K562 (cell line): Measurements from ENCODE around the gene USP13. TPM values are rescaled to one million over a fixed set of nuclear protein-coding genes. Genes with fewer than 3 reads are reported as not detected.

Experiments used
- ATAC-seq: fragments of 200-7000 bp; cut with Tn5 transposase; 3 replicates; pipeline ENCODE4 v1.9.1; 2020; ENCODE audit warnings: moderate library complexity
- BruUV-seq: library from RNA; stranded (reverse); fragments of 400-500 nt; replicated peaks from 2 replicates; lab custom pipeline; 2021; lab: Mats Ljungman, UMichigan
- CTCF ChIA-PET: fragments of 300-600 bp; formaldehyde crosslinking; extraction: SDS; loops from one replicate; lab custom pipeline; 2021; ENCODE audit warnings: low intra/inter-chr PET ratio; lab: Yijun Ruan, JAX
- POLR2A ChIA-PET: fragments of 300-600, 350-650 bp; sonication (Branson Sonifier 250); formaldehyde crosslinking; extraction: SDS; loops from one replicate; lab custom pipeline; 2021; ENCODE audit warnings: antibody characterized with exemption, inconsistent platforms; lab: Yijun Ruan, JAX
- DNase-seq, 4 experiments: peaks; one replicate each; pipeline versions ENCODE4 v3.0.0 to v3.0.0-alpha.2; 2011 to 2018; ENCODE audit warnings: low spot score in 3 of 4, mixed read lengths in 3 of 4; ENCODE audit errors: extremely low read depth in 1 of 4
- FAIRE-seq: peaks from 2 replicates; lab custom pipeline; 2011; peaks lifted over from hg19 to GRCh38; lab: Jason Lieb, UNC
- H2AFZ ChIP-seq: 2 replicates; pipeline ENCODE4 v1.6.0; 2011; ENCODE audit warnings: low read depth, low read length, control low read depth, inconsistent platforms
- H3K27ac ChIP-seq: fragments of 200-600 bp; 3 replicates; pipeline ENCODE4 v1.8.0; 2011; ENCODE audit warnings: low read depth, mild to moderate bottlenecking, control low read depth, inconsistent platforms, low read length, moderate library complexity, mixed read lengths; ENCODE audit errors: extremely low read depth
- H3K27me3 ChIP-seq, 2 experiments: fragments of 300-600 bp in 1 of 2; 2 replicates in 1 of 2; 3 replicates in 1 of 2; pipeline versions ENCODE4 v1.6.0 to v1.8.0; 2011; ENCODE audit warnings: inconsistent platforms in 2 of 2, low read length in 2 of 2, mild to moderate bottlenecking in 1 of 2, mixed read lengths in 1 of 2, moderate library complexity in 1 of 2; ENCODE audit not compliant: control insufficient read depth in 2 of 2, insufficient read depth in 2 of 2
- H3K36me3 ChIP-seq: fragments of 300-600 bp; 3 replicates; pipeline ENCODE4 v1.8.0; 2011; ENCODE audit warnings: mild to moderate bottlenecking, low read length, inconsistent platforms; ENCODE audit not compliant: control insufficient read depth, insufficient read depth
- H3K4me1 ChIP-seq, 2 experiments: fragments of 200-600 bp in 1 of 2; replicated peaks in 1 of 2; 2 replicates in 1 of 2; 3 replicates in 1 of 2; pipeline versions ENCODE4 v1.5.1 to v1.8.0; 2011; ENCODE audit warnings: inconsistent platforms in 2 of 2, low read length in 2 of 2, mild to moderate bottlenecking in 1 of 2, mixed read lengths in 1 of 2, moderate library complexity in 1 of 2; ENCODE audit not compliant: control insufficient read depth in 2 of 2, insufficient read depth in 2 of 2
- H3K4me2 ChIP-seq: 2 replicates; pipeline ENCODE4 v1.6.1; 2011; ENCODE audit warnings: low read length, control low read depth, inconsistent platforms, mixed read lengths; ENCODE audit not compliant: insufficient read depth
- H3K4me3 ChIP-seq: fragments of 200-600 bp; sonication (generic), shearing (Covaris generic); 2 replicates; pipeline ENCODE4 v1.5.1; 2016; ENCODE audit warnings: control low read depth, inconsistent platforms
- H3K79me2 ChIP-seq: fragments of 200-600 bp; 3 replicates; pipeline ENCODE4 v1.8.0; 2011; ENCODE audit warnings: low read length, inconsistent platforms; ENCODE audit not compliant: control insufficient read depth, insufficient read depth
- H3K9ac ChIP-seq, 2 experiments: 2 replicates each; pipeline versions ENCODE4 v1.6.0 to v1.6.1; 2011; ENCODE audit warnings: low read depth in 2 of 2, low read length in 2 of 2, control low read depth in 1 of 2, inconsistent platforms in 1 of 2, mild to moderate bottlenecking in 1 of 2, mixed read lengths in 1 of 2; ENCODE audit not compliant: insufficient read depth in 1 of 2
- H3K9me1 ChIP-seq: one replicate; pipeline ENCODE4 v1.6.0; 2011; ENCODE audit warnings: inconsistent platforms, mild to moderate bottlenecking, low read length, moderate library complexity; ENCODE audit not compliant: control insufficient read depth, insufficient read depth
- H3K9me3 ChIP-seq: replicated peaks from 2 replicates; pipeline ENCODE4 v1.5.1; 2011; ENCODE audit warnings: low read depth, low read length, inconsistent platforms; ENCODE audit not compliant: control insufficient read depth, insufficient read depth
- H4K20me1 ChIP-seq: replicated peaks from 2 replicates; pipeline ENCODE4 v1.6.1; 2011; ENCODE audit warnings: low read length, inconsistent platforms, mixed read lengths; ENCODE audit not compliant: control insufficient read depth, insufficient read depth
- DDX20 ChIP-seq: fragments of 450-650 bp; IDR thresholded peaks from 2 replicates; pipeline ENCODE4 v1.6.1; 2016; ENCODE audit warnings: missing genetic modification characterization, low read depth, mild to moderate bottlenecking, missing compliant biosample characterization, moderate library complexity
- ETS2 ChIP-seq: IDR thresholded peaks from 2 replicates; pipeline ENCODE4 v1.6.1; 2016; ENCODE audit warnings: borderline replicate concordance, missing genetic modification characterization, mild to moderate bottlenecking, moderate library complexity, missing compliant biosample characterization; ENCODE audit not compliant: poor library complexity, severe bottlenecking
- GATAD2A ChIP-seq: fragments of 450-650 bp; IDR thresholded peaks from 2 replicates; pipeline ENCODE4 v1.6.1; 2017
- HNRNPH1 ChIP-seq: fragments of 200-400 bp; formaldehyde crosslinking; optimal IDR thresholded peaks from 2 replicates; pipeline ENCODE3; 2017; ENCODE audit warnings: low read depth, mild to moderate bottlenecking, low read length, moderate library complexity
- NFYB ChIP-seq: IDR thresholded peaks from 2 replicates; pipeline ENCODE4 v1.6.1; 2011; ENCODE audit warnings: mild to moderate bottlenecking, moderate library complexity; ENCODE audit not compliant: insufficient read length; ENCODE audit errors: extremely low read depth
- SIN3B ChIP-seq: fragments of 450-650 bp; IDR thresholded peaks from 2 replicates; pipeline ENCODE4 v1.6.1; 2017; ENCODE audit warnings: low read depth, mild to moderate bottlenecking, moderate library complexity
- XRCC3 ChIP-seq: fragments of 450-650 bp; IDR thresholded peaks from 2 replicates; pipeline ENCODE4 v1.6.1; 2017; ENCODE audit warnings: mild to moderate bottlenecking, moderate library complexity
- ZFX ChIP-seq: sonication (generic); formaldehyde crosslinking; IDR thresholded peaks from 2 replicates; pipeline ENCODE4 v1.8.0; 2022; ENCODE audit warnings: mild to moderate bottlenecking, missing genetic modification reagents, moderate library complexity
- ZNF707 ChIP-seq: fragments of 250-450 bp; sonication (Bioruptor Pico); conservative IDR thresholded peaks from 2 replicates; pipeline ENCODE4 v1.8.0; 2022; ENCODE audit warnings: inconsistent platforms, mild to moderate bottlenecking, moderate library complexity
- WGBS: fragments of 100-300 bp; shearing (Covaris generic); methylation state at CpG from one replicate; pipeline ENCODE4 v1.1.6; 2016; ENCODE audit warnings: low coverage, mixed read lengths; ENCODE audit not compliant: insufficient coverage; ENCODE audit errors: missing lambda C conversion rate; 5-methylcytosine and 5-hydroxymethylcytosine counted together
- in situ Hi-C: fragments of 300-500 bp; cut with MboI; formaldehyde crosslinking; loops from 4 replicates; pipeline ENCODE4 v1.15.0; 2018; ENCODE audit warnings: inconsistent platforms, mixed read lengths
- intact Hi-C: fragments of 100-400 bp; cut with micrococcal nuclease; formaldehyde crosslinking; loops from 2 replicates; pipeline ENCODE4 v1.14.2; 2022
- polyA plus RNA-seq, 8 experiments: library from polyadenylated mRNA; depleted of rRNA in 4 of 8; stranded (reverse) in 5 of 8; unstranded in 3 of 8; fragments of >200 nt; fragmentation: Nextera tagmentation in 2 of 8; fragmentation: Illumina TruSeq in 1 of 8; extraction: Ambion mirVana in 2 of 8; extraction: Trizol in 1 of 8; gene quantifications; 2 replicates each; pipeline versions ENCODE4 v1.2.1 to v1.2.3, GENCODE V29; 2011 to 2014; ENCODE audit warnings: inconsistent platforms in 1 of 8, missing spikeins in 1 of 8
- total RNA-seq, 7 experiments: library from RNA; depleted of rRNA in 6 of 7; stranded (reverse); fragments of >200 nt in 6 of 7; fragmentation: Illumina TruSeq in 2 of 7; extraction: Trizol in 2 of 7; gene quantifications; 2 replicates each; pipeline versions ENCODE4 v1.2.1 to v1.2.3, GENCODE V29; 2011 to 2021; ENCODE audit warnings: low replicate concordance in 1 of 7
- TF ChIP-seq, protein P1 (sequence below): fragments of 450-650 bp; formaldehyde crosslinking; IDR thresholded peaks from 2 replicates; pipeline ENCODE4 v1.4.0; 2022; ENCODE audit warnings: missing genetic modification characterization
- TF ChIP-seq, protein P2 (sequence below): sonication (generic); formaldehyde crosslinking; IDR thresholded peaks from 2 replicates; pipeline ENCODE4 v1.8.0; 2022; ENCODE audit warnings: mild to moderate bottlenecking, missing genetic modification reagents
- TF ChIP-seq, protein P3 (sequence below), 3 experiments: IDR thresholded peaks in 2 of 3; conservative IDR thresholded peaks in 1 of 3; 2 replicates each; pipeline ENCODE4 v1.5.1; 2011 to 2012; ENCODE audit warnings: low read length in 3 of 3, mild to moderate bottlenecking in 3 of 3, control low read depth in 2 of 3, improper control_type of control experiment in 1 of 3, inconsistent platforms in 1 of 3, low read depth in 1 of 3, mixed read lengths in 1 of 3, moderate library complexity in 1 of 3; ENCODE audit not compliant: insufficient read depth in 2 of 3
- TF ChIP-seq, protein P4 (sequence below): sonication (generic); formaldehyde crosslinking; IDR thresholded peaks from 2 replicates; pipeline ENCODE4 v1.4.0; 2020; ENCODE audit warnings: mild to moderate bottlenecking, missing genetic modification reagents

USP13 gene
- total and polyA plus RNA-seq, 9 of the 15 experiments (the other 6 are each of a cell fraction or from before 2014, with no cell fraction given): 0.11 to 2.3 (median 0.51) TPM

DNA sequence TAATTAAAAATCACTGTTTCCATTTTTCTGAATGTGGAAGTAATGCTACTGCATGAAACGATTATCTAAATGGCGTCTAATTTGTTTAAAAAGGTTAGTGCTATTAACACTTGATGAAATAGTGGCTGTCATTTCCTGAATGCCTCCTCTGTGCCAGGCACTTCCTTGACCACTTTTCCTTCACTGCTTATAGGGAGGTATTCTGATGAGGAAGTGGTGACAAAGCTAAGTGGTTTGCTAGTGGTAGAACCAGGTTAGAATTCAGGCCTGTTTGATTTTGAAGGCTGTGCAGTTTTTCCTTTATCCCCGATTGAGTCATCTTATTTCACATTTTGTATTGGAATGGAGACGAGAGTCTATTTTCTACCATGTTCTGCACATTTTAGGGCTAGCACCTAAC, 119.0 kb downstream of the USP13 start (continued):
- TF ChIP-seq, protein P1, sequence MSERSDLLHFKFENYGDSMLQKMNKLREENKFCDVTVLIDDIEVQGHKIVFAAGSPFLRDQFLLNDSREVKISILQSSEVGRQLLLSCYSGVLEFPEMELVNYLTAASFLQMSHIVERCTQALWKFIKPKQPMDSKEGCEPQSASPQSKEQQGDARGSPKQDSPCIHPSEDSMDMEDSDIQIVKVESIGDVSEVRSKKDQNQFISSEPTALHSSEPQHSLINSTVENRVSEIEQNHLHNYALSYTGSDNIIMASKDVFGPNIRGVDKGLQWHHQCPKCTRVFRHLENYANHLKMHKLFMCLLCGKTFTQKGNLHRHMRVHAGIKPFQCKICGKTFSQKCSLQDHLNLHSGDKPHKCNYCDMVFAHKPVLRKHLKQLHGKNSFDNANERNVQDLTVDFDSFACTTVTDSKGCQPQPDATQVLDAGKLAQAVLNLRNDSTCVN: no peak
- TF ChIP-seq HNRNPH1: no peak

GRCh38 chr3:179772297-179772696, 119.5 kb downstream of the USP13 start:
- WGBS: 0% methylated on average over 5 of the region's 5 CpGs
- Histone ChIP-seq H3K4me3 (no peak overlapping the region), H3K4me1 (no peaks in the 10 kb centered on the region), H2AFZ (no peak overlapping the region), H3K27me3 (no peaks in the 10 kb centered on the region), H4K20me1 (no peaks in the 10 kb centered on the region), H3K36me3 (no peaks in the 10 kb centered on the region), H3K79me2 (no peaks in the 10 kb centered on the region), H3K9me1 (no peaks in the 10 kb centered on the region), H3K9ac (no peak overlapping the region), H3K4me2 (no peak overlapping the region), H3K9me3 (no peaks in the 10 kb centered on the region), H3K27ac (no peak overlapping the region)
- DNase-seq: no peak
- intact Hi-C loops (no loop called here), in situ Hi-C loops (no loop called here)
- no TSS peak for BruUV-seq
- ChIA-PET POLR2A (no interaction called here), CTCF (no interaction called here)
- no peak for ATAC-seq
- FAIRE-seq: no peak
- TF ChIP-seq XRCC3 (no peak), NFYB (no peak), DDX20 (tag) (no peak), ZFX (CRISPR knock-in tag) (no peak), SIN3B (no peak), GATAD2A (no peak), ZNF707 (CRISPR knock-in tag) (no peak), ETS2 (tag) (no peak)
- TF ChIP-seq, protein P2, sequence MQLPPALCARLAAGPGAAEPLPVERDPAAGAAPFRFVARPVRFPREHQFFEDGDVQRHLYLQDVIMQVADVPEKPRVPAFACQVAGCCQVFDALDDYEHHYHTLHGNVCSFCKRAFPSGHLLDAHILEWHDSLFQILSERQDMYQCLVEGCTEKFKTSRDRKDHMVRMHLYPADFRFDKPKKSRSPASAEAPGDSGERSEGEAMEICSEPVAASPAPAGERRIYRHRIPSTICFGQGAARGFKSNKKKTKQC (CRISPR knock-in tag): no peak
- TF ChIP-seq, protein P3, sequence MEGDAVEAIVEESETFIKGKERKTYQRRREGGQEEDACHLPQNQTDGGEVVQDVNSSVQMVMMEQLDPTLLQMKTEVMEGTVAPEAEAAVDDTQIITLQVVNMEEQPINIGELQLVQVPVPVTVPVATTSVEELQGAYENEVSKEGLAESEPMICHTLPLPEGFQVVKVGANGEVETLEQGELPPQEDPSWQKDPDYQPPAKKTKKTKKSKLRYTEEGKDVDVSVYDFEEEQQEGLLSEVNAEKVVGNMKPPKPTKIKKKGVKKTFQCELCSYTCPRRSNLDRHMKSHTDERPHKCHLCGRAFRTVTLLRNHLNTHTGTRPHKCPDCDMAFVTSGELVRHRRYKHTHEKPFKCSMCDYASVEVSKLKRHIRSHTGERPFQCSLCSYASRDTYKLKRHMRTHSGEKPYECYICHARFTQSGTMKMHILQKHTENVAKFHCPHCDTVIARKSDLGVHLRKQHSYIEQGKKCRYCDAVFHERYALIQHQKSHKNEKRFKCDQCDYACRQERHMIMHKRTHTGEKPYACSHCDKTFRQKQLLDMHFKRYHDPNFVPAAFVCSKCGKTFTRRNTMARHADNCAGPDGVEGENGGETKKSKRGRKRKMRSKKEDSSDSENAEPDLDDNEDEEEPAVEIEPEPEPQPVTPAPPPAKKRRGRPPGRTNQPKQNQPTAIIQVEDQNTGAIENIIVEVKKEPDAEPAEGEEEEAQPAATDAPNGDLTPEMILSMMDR (IDR thresholded peaks at IDR 0.05 in 2 of 3, conservative IDR thresholded peaks at IDR 0.05 in 1 of 3; ENCODE audit: insufficient read depth in 2 of 3, low read depth in 1 of 3, low read length in 3 of 3): no peak
- TF ChIP-seq, protein P4, sequence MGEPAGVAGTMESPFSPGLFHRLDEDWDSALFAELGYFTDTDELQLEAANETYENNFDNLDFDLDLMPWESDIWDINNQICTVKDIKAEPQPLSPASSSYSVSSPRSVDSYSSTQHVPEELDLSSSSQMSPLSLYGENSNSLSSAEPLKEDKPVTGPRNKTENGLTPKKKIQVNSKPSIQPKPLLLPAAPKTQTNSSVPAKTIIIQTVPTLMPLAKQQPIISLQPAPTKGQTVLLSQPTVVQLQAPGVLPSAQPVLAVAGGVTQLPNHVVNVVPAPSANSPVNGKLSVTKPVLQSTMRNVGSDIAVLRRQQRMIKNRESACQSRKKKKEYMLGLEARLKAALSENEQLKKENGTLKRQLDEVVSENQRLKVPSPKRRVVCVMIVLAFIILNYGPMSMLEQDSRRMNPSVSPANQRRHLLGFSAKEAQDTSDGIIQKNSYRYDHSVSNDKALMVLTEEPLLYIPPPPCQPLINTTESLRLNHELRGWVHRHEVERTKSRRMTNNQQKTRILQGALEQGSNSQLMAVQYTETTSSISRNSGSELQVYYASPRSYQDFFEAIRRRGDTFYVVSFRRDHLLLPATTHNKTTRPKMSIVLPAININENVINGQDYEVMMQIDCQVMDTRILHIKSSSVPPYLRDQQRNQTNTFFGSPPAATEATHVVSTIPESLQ: no peak
